Loucy (cell line): ENCODE measurements around the gene PGD.
"Not testable (repeated sequence)": the region's sequence is repeated elsewhere in the genome, so short reads cannot be mapped to it uniquely, and the experiment has no call there.

Source experiments
- H2AFZ ChIP-seq: fragments of 200-600 bp; sonication (generic); 2 replicates; pipeline ENCODE4 v1.6.0; 2016; ENCODE audit warnings: antibody characterized with exemption, mild to moderate bottlenecking, low read length, moderate library complexity
- H3F3A ChIP-seq: fragments of 200-600 bp; 2 replicates; pipeline ENCODE4 v1.6.0; 2016; ENCODE audit warnings: antibody characterized with exemption, low read depth, mild to moderate bottlenecking
- H3K27me3 ChIP-seq: fragments of 200-600 bp; sonication (generic); 2 replicates; pipeline ENCODE4 v1.6.1; 2014; ENCODE audit warnings: low read length, mild to moderate bottlenecking; ENCODE audit not compliant: insufficient read depth, poor library complexity, severe bottlenecking
- H3K36me3 ChIP-seq: fragments of 200-600 bp; sonication (generic); 2 replicates; pipeline ENCODE4 v1.6.1; 2016; ENCODE audit warnings: low read length; ENCODE audit not compliant: insufficient read depth
- H3K4me1 ChIP-seq: fragments of 200-600 bp; sonication (generic); 2 replicates; pipeline ENCODE4 v1.5.1; 2014; ENCODE audit warnings: low read length, mild to moderate bottlenecking; ENCODE audit not compliant: insufficient read depth, poor library complexity, severe bottlenecking
- H3K4me2 ChIP-seq: fragments of 200-600 bp; sonication (generic); 2 replicates; pipeline ENCODE4 v1.6.0; 2014; ENCODE audit warnings: antibody characterized with exemption, low read length, low read depth, mild to moderate bottlenecking; ENCODE audit not compliant: poor library complexity, severe bottlenecking
- H3K4me3 ChIP-seq: fragments of 200-600 bp; sonication (generic); 2 replicates; pipeline ENCODE4 v1.5.1; 2014; ENCODE audit warnings: low read length, mild to moderate bottlenecking, mixed read lengths; ENCODE audit not compliant: poor library complexity, severe bottlenecking
- H3K79me2 ChIP-seq: fragments of 200-600 bp; sonication (generic); 2 replicates; pipeline ENCODE4 v1.6.1; 2014; ENCODE audit warnings: low read length; ENCODE audit not compliant: insufficient read depth
- H3K9ac ChIP-seq: fragments of 200-600 bp; sonication (generic); 2 replicates; pipeline ENCODE4 v1.6.0; 2014; ENCODE audit warnings: mild to moderate bottlenecking, low read depth, low read length, moderate library complexity; ENCODE audit not compliant: poor library complexity, severe bottlenecking
- H3K9me2 ChIP-seq: fragments of 200-600 bp; sonication (generic); replicated peaks from 2 replicates; pipeline ENCODE4 v1.6.1; 2016; ENCODE audit warnings: low read depth, low read length, mixed read lengths
- H3K9me3 ChIP-seq: fragments of 200-600 bp; sonication (generic); 2 replicates; pipeline ENCODE4 v1.6.1; 2014; ENCODE audit warnings: mild to moderate bottlenecking, antibody characterized with exemption, low read length, low read depth; ENCODE audit not compliant: insufficient read depth
- H4K20me1 ChIP-seq: fragments of 200-600 bp; sonication (generic); 2 replicates; pipeline ENCODE4 v1.6.0; 2014; ENCODE audit warnings: antibody characterized with exemption, low read length, mild to moderate bottlenecking; ENCODE audit not compliant: insufficient read depth, poor library complexity, severe bottlenecking
- EZH2phosphoT487 ChIP-seq: fragments of 200-600 bp; IDR thresholded peaks from 2 replicates; pipeline ENCODE4 v1.6.1; 2018; ENCODE audit warnings: antibody characterized with exemption, mild to moderate bottlenecking, moderate library complexity, borderline replicate concordance
- TF ChIP-seq, protein P1 (sequence below): fragments of 200-600 bp; sonication (generic); conservative IDR thresholded peaks from 2 replicates; pipeline ENCODE4 v1.5.1; 2014; ENCODE audit warnings: mild to moderate bottlenecking, antibody characterized with exemption, low read length

Gene PGD

DNA sequence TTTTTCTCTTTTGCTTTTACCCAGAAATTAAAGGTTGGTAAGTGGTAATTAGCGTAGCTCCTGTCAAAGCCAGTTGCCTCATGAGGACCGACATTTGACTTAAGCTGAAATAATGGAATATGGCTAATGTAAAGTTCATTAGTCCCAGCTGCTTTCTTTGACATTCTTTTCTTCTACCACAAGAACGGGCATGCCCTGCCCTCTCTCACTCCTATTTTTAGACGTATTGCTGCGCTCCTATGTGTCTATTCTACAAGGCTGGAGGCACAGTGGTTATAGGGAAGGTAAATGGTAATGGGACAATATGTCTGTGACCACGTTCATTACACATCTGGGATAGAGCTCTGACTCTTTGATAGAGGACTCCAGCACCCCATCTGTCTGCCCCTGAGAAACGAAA is 57.8 kb downstream of the PGD start:
- H3K79me2 ChIP-seq, result no peaks in the 10 kb centered on the region
- no peaks in the 10 kb centered on the region for H3K27me3 ChIP-seq
- no peak overlapping the region for H2AFZ ChIP-seq
- H3F3A ChIP-seq, result no peaks in the 10 kb centered on the region
- H3K4me2 ChIP-seq, result no peak overlapping the region
- no peak overlapping the region for H3K4me3 ChIP-seq
- H3K9ac ChIP-seq, result no peak overlapping the region
- peaks cover 5% of the 10 kb centered on the region; the same call in 1 of the 2 replicates for H3K36me3 ChIP-seq
- peaks cover 3% of the 10 kb centered on the region for H3K4me1 ChIP-seq
- no peaks in the 10 kb centered on the region for H4K20me1 ChIP-seq
- no peaks in the 10 kb centered on the region for H3K9me2 ChIP-seq
- TF ChIP-seq, protein P1, sequence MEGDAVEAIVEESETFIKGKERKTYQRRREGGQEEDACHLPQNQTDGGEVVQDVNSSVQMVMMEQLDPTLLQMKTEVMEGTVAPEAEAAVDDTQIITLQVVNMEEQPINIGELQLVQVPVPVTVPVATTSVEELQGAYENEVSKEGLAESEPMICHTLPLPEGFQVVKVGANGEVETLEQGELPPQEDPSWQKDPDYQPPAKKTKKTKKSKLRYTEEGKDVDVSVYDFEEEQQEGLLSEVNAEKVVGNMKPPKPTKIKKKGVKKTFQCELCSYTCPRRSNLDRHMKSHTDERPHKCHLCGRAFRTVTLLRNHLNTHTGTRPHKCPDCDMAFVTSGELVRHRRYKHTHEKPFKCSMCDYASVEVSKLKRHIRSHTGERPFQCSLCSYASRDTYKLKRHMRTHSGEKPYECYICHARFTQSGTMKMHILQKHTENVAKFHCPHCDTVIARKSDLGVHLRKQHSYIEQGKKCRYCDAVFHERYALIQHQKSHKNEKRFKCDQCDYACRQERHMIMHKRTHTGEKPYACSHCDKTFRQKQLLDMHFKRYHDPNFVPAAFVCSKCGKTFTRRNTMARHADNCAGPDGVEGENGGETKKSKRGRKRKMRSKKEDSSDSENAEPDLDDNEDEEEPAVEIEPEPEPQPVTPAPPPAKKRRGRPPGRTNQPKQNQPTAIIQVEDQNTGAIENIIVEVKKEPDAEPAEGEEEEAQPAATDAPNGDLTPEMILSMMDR, result no peak
- no peak for TF ChIP-seq EZH2phosphoT487
- H3K9me3 ChIP-seq, result no peaks in the 10 kb centered on the region

DNA sequence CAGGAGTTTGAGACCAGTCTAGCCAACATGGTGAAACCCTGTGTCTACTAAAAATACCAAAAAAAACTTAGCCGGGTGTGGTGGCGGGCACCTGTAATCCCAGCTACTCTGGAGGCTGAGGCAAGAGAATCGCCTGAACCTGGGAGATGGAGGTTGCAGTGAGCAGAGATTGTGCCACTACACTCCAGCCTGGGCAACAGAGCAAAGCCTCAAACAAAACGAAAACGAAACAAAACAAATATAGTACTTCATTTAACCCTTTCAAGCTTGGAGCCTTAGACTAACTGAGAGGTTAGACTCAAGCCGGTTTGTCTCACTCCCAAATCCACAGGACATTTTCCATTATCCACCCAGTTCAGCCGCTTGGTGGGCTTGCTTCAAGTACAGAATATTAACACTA is 58.6 kb downstream of the PGD start:
- H3F3A ChIP-seq, H3K79me2 ChIP-seq, H3K4me3 ChIP-seq, H2AFZ ChIP-seq, H3K9ac ChIP-seq, H3K9me3 ChIP-seq, H4K20me1 ChIP-seq, H3K4me1 ChIP-seq, H3K4me2 ChIP-seq, H3K36me3 ChIP-seq, H3K9me2 ChIP-seq, H3K27me3 ChIP-seq: not testable (repeated sequence)

DNA sequence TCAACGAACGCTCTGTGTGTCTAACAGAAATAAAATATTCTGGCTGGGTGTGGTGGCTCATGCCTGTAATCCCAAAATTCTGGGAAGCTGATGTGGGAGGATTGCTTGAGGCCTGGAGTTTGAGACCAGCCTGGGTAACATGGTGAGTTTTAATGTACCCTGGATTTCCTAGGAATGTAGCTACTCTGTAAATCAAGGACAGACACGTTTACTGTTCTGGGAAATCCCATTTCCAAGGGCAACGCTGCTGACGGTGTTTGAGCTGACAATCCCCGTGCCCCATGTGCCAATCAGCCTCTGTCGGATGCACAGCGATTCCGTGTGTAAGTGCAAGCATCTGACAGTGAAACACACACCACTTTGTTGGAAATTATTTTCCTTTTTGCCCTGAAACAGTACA is 59.0 kb downstream of the PGD start:
- Histone ChIP-seq H3F3A (no peaks in the 10 kb centered on the region), H4K20me1 (no peaks in the 10 kb centered on the region), H3K4me1 (peaks cover 3% of the 10 kb centered on the region), H3K27me3 (no peaks in the 10 kb centered on the region), H3K9me3 (no peaks in the 10 kb centered on the region), H3K9ac (no peak overlapping the region), H3K4me3 (no peak overlapping the region), H3K9me2 (no peaks in the 10 kb centered on the region), H2AFZ (no peak overlapping the region), H3K4me2 (no peak overlapping the region), H3K36me3 (peaks cover 13% of the 10 kb centered on the region; the same call in 1 of the 2 replicates), H3K79me2 (no peaks in the 10 kb centered on the region)
- TF ChIP-seq EZH2phosphoT487, result no peak
- TF ChIP-seq, protein P1, result no peak

DNA sequence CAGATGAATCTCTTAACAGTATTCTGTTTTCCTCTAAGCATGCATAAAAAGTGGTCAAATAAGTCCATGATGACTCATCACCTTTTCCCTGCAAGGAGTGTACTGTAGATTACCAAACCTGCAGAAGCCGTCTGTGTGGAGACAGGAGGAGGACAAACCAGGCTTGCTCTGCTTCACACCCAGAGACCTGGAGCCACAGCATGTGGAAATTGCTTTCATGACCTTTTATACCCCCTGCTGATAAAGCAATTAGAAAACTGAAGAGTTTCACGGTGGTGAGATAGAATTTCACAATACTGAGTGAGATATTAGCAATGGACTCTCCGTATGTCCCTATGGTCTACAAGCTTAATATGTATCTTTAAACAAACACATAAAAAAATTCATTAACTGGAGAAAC is 60.3 kb downstream of the PGD start:
- Histone ChIP-seq H3F3A (no peaks in the 10 kb centered on the region), H3K36me3 (peaks cover 19% of the 10 kb centered on the region; the same call in 1 of the 2 replicates), H3K9ac (no peak overlapping the region), H3K4me3 (no peak overlapping the region), H4K20me1 (no peaks in the 10 kb centered on the region), H2AFZ (no peak overlapping the region), H3K27me3 (no peaks in the 10 kb centered on the region), H3K9me3 (no peaks in the 10 kb centered on the region), H3K4me1 (peaks cover 3% of the 10 kb centered on the region), H3K79me2 (no peaks in the 10 kb centered on the region), H3K4me2 (no peak overlapping the region), H3K9me2 (no peaks in the 10 kb centered on the region)
- TF ChIP-seq EZH2phosphoT487, result no peak
- TF ChIP-seq, protein P1, result no peak
